HEK293T (cell line): ENCODE data around the gene NRBP1.

Source experiments
- ARNT ChIP-seq: fragments of 450-650 bp; IDR thresholded peaks from 2 replicates; pipeline ENCODE4 v1.6.1; 2017; ENCODE audit warnings: mild to moderate bottlenecking
- BHLHE40 ChIP-seq: fragments of 450-650 bp; IDR thresholded peaks from 2 replicates; pipeline ENCODE4 v1.6.1; 2016; ENCODE audit warnings: mild to moderate bottlenecking, moderate library complexity, borderline replicate concordance
- ELF4 ChIP-seq: fragments of 450-650 bp; IDR thresholded peaks from 2 replicates; pipeline ENCODE4 v1.6.1; 2017; ENCODE audit warnings: antibody characterized with exemption
- FOXM1 ChIP-seq: fragments of 450-650 bp; IDR thresholded peaks from 2 replicates; pipeline ENCODE4 v1.6.1; 2017; ENCODE audit warnings: mild to moderate bottlenecking, borderline replicate concordance
- LEF1 ChIP-seq: fragments of 450-650 bp; IDR thresholded peaks from 2 replicates; pipeline ENCODE4 v1.6.1; 2017; ENCODE audit warnings: mild to moderate bottlenecking, borderline replicate concordance
- NFRKB ChIP-seq: fragments of 450-650 bp; IDR thresholded peaks from 2 replicates; pipeline ENCODE4 v1.6.1; 2016; ENCODE audit warnings: mild to moderate bottlenecking, moderate library complexity
- SP1 ChIP-seq: fragments of 450-650 bp; IDR thresholded peaks from 2 replicates; pipeline ENCODE4 v1.6.1; 2017
- SUZ12 ChIP-seq: fragments of 450-650 bp; IDR thresholded peaks from 2 replicates; pipeline ENCODE4 v1.6.1; 2016; ENCODE audit warnings: mild to moderate bottlenecking
- TARDBP ChIP-seq: fragments of 450-650 bp; IDR thresholded peaks from 2 replicates; pipeline ENCODE4 v1.6.1; 2016

- TF ChIP-seq SP1 = no peak
- no peak for TF ChIP-seq ELF4
- no peak for TF ChIP-seq TARDBP
- no peak for TF ChIP-seq FOXM1
- TF ChIP-seq SUZ12 = no peak
- no peak for TF ChIP-seq ARNT
- no peak for TF ChIP-seq BHLHE40
- TF ChIP-seq NFRKB = no peak
- TF ChIP-seq LEF1 = no peak
These were observed 49.0 kb upstream of the NRBP1 start for GRCh38 chr2:27379383-27379835.
